Measurements from ENCODE around the gene TSPAN3. TPM values are rescaled to one million over a fixed set of nuclear protein-coding genes. Genes with fewer than 3 reads are reported as not detected.

The TSPAN3 gene
- polyA plus RNA-seq, result 471 TPM

DNA sequence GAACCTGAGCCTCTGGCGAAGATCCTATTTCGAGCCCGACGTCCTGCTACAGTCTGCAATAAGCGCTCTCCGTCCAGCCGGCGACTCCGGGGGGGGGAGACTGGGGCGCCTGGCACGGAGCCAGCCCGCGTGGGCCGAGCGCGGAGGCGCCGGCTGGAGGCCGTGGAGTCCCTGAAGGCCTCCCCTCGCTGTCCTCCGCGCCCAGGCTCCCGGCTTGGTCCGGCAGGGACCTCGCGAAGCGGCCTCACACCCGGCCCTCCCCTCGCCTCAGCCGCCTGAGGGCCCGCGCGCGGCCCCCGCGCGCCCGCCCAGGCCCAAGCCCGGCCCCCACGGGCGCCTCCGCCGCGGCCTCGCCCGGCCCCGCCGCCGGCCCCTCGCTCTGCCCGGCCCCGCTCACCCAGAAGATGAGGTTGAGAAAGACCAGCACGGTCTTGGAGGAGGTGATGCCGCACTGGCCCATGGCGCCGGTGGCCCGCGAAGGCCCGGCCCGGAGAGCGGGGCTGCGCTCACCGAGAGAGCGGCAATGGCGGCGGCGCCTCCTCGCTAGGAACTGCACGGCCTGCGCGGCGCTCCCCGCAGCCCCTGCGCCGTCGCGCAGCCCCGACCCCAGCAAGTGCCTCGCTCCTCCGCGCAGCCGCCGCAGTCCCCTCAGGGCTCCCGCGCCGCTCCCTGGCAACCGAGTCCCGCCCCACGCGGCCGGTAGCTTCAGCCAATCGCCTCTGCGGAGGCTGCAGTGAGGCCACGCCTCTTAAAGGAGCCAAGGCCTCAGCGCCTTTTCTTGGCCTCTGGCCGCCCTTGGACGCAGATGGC is at the start of gene TSPAN3:
TSPAN3 (minus strand) TSS at position 615 of the 810 bp plus-strand sequence; CDS start at position 460, 155 bp downstream.
- Mint-ChIP-seq H3K36me3 (peaks cover 2% of the 10 kb centered on the region), H3K4me1 (peaks cover 36 to 44% (median 38%) of the 10 kb centered on the region in 3 donors), H3K4me3 (peak within 1 kb of the TSS; percentile 89 to 99 (median 95)), H3K9me3 (no peaks in the 10 kb centered on the region), H3K27me3 (no peaks in the 10 kb centered on the region), H3K27ac (peak within 1 kb of the TSS; percentile 88 to 96 (median 90))

GRCh38 chr15:77120576-77120975 is 49.7 kb upstream of the TSPAN3 start:
- Mint-ChIP-seq H3K36me3 (no peaks in the 10 kb centered on the region), H3K4me1 (peaks cover 23 to 54% (median 38%) of the 10 kb centered on the region in 3 donors), H3K4me3 (no peak overlapping the region), H3K9me3 (no peaks in the 10 kb centered on the region), H3K27me3 (peaks cover 2% of the 10 kb centered on the region), H3K27ac (no peak overlapping the region)

- Mint-ChIP-seq H3K4me3 (no peak overlapping the region), H3K36me3 (no peaks in the 10 kb centered on the region), H3K27me3 (peaks cover 2% of the 10 kb centered on the region), H3K4me1 (peaks cover 23 to 48% (median 36%) of the 10 kb centered on the region in 3 donors), H3K9me3 (no peaks in the 10 kb centered on the region), H3K27ac (no peak overlapping the region)
Measured at GRCh38 chr15:77119446-77119845, 48.5 kb upstream of the TSPAN3 start.

DNA sequence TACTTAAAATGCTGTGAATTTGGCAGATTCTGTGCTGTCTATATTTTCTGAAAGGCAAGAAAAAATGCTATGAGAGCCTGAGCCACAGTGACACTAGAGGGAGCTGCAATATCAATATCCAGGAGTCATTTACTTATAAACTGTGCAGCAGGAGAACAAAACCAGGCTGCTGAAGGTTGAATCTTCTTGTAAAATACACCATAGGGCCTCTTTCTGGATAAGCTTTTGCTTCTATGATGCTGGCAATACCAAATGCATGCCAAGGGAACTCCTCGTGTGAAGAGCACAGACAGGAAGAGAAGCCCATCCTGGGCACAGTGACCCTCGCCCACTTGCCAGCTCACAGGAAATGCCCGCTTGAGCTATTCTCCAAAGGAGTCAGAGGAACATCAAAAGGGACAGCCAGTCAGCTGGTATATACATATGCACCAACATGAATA is 48.0 kb upstream of the TSPAN3 start:
- H3K4me3 Mint-ChIP-seq, result no peak overlapping the region
- H3K36me3 Mint-ChIP-seq, result peaks cover under 1% of the 10 kb centered on the region
- H3K27me3 Mint-ChIP-seq, result peaks cover 2% of the 10 kb centered on the region
- H3K27ac Mint-ChIP-seq, result peak overlapping the region in 1 of 3 donors; percentile 14
- no peaks in the 10 kb centered on the region for H3K9me3 Mint-ChIP-seq
- H3K4me1 Mint-ChIP-seq, result peaks cover 18 to 43% (median 30%) of the 10 kb centered on the region in 3 donors

DNA sequence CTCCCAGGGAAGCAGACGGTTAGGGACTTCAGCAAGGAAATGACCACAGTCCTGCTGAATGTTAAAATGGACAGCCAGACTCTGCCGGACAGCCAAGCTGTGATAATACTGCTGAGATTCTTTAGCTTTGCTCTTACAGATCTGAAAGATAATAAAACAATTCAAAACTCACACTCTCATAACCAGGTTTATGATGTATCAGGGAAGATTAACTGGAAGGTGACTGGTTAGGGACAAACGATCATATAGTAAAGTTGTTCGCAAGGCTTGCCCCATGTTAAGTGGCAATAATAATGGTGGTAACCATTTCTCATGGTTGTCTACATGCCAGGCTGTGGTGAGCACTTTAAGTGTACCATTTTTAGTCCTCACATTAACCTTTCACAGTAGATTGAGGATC is 44.3 kb upstream of the TSPAN3 start:
- Mint-ChIP-seq H3K4me3 (no peak overlapping the region), H3K36me3 (peaks cover 2% of the 10 kb centered on the region), H3K4me1 (peaks cover 5 to 16% (median 14%) of the 10 kb centered on the region in 3 donors), H3K9me3 (no peaks in the 10 kb centered on the region), H3K27ac (no peak overlapping the region), H3K27me3 (peaks cover 2% of the 10 kb centered on the region)

- Mint-ChIP-seq H3K27ac (peak overlapping the region in 1 of 3 donors; percentile 13), H3K36me3 (peaks cover 2% of the 10 kb centered on the region), H3K4me3 (no peak overlapping the region), H3K27me3 (no peaks in the 10 kb centered on the region), H3K9me3 (no peaks in the 10 kb centered on the region), H3K4me1 (peaks cover 3 to 9% (median 3%) of the 10 kb centered on the region in 3 donors)
Measured at GRCh38 chr15:77112838-77113504, 42.1 kb upstream of the TSPAN3 start.

DNA sequence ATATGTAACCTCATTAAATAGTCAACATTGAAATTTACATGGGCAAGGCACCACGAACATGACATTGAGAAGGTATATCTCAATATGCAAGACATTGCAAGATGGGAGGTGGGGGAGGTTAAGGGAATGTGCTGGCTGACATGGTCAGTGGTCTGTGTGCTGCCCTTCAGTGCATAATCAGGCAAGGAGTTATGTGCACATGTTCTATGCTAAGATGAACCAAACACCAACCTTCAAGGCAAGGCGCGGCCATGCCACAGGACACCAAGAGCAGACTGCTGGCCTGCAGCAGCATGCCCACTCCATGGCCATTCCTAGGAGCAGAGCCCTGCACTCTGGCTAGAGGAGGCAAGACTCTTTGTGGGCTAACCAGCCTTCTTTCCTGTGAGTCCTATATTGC is 40.9 kb upstream of the TSPAN3 start:
- Mint-ChIP-seq H3K27ac (peak overlapping the region in 1 of 3 donors; percentile 1), H3K4me3 (no peak overlapping the region), H3K36me3 (peaks cover 2% of the 10 kb centered on the region), H3K4me1 (peaks cover 6 to 12% (median 8%) of the 10 kb centered on the region in 3 donors), H3K9me3 (no peaks in the 10 kb centered on the region), H3K27me3 (no peaks in the 10 kb centered on the region)

DNA sequence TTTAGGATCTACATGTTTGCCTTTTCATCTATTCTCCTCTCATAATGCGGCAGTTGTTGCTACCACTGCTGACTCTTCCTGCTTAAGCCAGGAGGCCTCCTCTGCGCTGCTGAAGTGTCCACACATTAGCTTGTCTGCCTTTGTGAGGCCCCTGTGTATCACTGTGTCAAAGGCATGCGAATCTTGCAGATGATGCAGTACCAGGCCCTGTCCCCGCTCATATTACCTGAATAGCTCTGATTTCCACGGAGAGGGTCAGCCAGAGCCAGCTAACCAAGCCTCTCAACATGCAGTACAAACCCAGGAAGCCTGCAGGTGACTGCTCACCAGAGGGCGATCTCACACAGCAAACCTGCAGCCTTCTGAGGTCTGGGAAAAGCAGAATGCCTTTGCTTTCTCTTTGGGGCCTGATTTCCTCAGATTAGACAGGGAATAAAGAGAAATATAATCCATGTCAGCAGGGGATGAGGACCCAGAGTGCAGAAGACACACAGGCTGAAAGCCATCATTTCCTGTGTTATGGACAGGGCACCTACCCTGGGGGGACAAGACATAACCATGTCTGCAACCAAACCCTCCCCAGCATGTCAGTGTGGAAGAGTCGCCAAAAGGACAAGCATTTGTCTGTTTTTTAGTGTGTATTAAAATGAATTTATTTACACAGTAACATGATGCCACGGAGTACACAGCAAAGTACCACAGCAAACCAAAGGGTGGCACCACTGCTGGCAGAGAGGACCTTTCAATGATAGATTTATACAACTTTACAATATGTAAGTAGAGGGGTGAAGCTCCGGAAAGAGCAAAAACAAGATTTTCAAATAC is 36.8 kb upstream of the TSPAN3 start:
- Mint-ChIP-seq H3K9me3 (no peaks in the 10 kb centered on the region), H3K36me3 (no peaks in the 10 kb centered on the region), H3K27ac (no peak overlapping the region), H3K4me1 (peaks cover 3 to 4% (median 4%) of the 10 kb centered on the region in 3 donors), H3K4me3 (no peak overlapping the region), H3K27me3 (no peaks in the 10 kb centered on the region)

DNA sequence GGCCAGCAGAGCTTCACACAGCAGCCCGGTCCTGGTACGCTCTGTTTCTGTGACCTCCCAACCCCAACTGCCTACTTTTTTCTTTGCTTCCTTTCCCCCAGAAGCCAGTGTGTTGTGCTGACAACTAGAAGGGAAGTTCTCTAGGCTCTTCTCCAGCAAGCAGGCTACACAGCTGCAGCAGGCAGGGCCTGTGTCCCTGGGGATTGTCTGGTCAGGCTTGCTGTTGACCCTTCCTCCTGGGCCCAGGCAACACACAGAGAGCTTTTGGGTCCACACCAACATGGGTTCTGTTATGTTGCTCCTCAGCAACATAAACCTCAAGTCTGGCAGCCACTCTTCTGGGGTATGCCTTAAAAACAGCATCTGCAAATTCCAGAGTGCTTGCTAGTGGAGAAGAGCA is 36.2 kb upstream of the TSPAN3 start:
- peak overlapping the region in 1 of 3 donors; percentile 73 for H3K27ac Mint-ChIP-seq
- H3K36me3 Mint-ChIP-seq, result no peaks in the 10 kb centered on the region
- no peaks in the 10 kb centered on the region for H3K27me3 Mint-ChIP-seq
- peaks cover 3 to 8% (median 4%) of the 10 kb centered on the region in 3 donors for H3K4me1 Mint-ChIP-seq
- no peak overlapping the region for H3K4me3 Mint-ChIP-seq
- no peaks in the 10 kb centered on the region for H3K9me3 Mint-ChIP-seq

DNA sequence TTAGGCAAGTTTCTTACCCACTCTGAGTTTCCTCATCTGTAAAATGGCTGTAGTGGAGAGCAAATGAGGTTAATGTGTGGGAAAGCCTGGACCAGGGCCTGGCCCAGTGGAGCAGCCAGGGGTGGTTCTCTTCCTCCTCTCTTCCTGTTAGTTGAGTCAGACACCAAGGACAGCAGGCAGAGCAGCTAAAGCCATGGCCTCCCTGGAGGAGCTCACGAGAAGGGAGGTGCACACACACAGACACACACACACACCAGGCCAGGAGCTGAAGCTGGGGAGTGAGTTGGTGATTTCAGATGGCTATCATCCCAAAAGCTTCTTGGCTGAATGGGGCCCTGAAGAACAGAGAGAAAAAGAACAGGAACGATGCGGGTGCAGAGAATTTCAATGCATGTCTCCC is 33.2 kb upstream of the TSPAN3 start:
- H3K27me3 Mint-ChIP-seq, result no peaks in the 10 kb centered on the region
- no peaks in the 10 kb centered on the region for H3K9me3 Mint-ChIP-seq
- H3K36me3 Mint-ChIP-seq, result no peaks in the 10 kb centered on the region
- peaks cover 5 to 11% (median 8%) of the 10 kb centered on the region in 3 donors for H3K4me1 Mint-ChIP-seq
- H3K27ac Mint-ChIP-seq, result no peak overlapping the region
- no peak overlapping the region for H3K4me3 Mint-ChIP-seq

DNA sequence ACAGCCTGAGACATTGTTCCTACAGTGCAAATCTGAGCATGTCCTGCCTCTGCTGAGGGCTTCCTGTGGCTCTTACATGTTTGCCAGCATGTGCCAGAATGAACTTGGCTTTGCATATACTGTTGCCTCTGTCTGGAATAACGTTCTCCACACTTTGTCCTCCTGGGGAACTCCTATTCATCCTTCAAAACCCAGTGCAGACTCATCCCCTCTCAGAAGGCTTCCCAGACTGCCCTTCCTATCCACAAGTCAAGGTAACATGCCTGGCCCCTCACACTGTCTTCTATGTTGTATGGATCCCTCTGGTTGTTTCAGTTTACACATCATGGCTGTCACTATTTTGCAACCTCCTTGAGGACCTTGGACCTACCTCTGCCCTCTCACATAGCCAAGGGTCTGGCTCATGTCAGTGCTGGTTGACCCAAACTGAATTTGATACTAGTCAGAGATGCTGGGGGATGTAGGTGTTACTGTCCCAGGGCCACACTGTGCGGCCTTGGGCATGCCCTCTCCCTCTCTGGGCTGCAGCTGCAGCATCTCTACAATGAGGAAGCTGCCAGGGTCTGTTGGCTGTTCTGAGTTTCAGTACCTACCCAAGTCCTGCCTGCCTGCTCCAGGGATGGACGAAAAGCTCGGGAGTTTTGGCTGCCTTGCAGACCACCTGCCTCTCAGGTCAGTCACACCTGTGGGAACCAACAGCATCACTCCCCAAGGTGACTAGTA is 29.0 kb upstream of the TSPAN3 start:
- Mint-ChIP-seq H3K27ac (no peak overlapping the region), H3K4me1 (peaks cover 2 to 13% (median 8%) of the 10 kb centered on the region in 3 donors), H3K36me3 (peaks cover 2% of the 10 kb centered on the region), H3K4me3 (no peak overlapping the region), H3K27me3 (no peaks in the 10 kb centered on the region), H3K9me3 (no peaks in the 10 kb centered on the region)

DNA sequence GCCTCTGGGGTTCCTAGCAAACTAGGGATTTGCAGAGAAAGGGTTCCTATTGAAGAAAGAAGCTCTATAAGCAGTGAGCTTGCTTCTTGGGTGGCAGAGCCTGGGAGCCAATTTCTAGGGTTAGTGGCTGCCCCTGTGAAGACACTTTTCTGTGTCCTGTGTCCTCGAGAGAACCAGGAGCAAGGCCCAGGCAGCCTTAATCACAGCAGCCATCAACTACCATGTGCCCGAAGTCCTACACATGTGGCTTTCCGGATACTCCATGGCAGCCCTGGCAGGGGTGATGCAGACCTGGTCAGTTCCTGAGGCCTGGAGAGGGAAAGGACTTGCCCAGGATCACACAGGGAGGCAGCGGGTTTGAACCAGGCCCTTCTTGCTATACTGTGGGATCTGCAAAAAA is 27.7 kb upstream of the TSPAN3 start:
- Mint-ChIP-seq H3K27ac (peak overlapping the region in 1 of 3 donors; percentile 39), H3K27me3 (no peaks in the 10 kb centered on the region), H3K36me3 (peaks cover 2% of the 10 kb centered on the region), H3K9me3 (no peaks in the 10 kb centered on the region), H3K4me1 (peaks cover 2 to 15% (median 8%) of the 10 kb centered on the region in 3 donors), H3K4me3 (no peak overlapping the region)

DNA sequence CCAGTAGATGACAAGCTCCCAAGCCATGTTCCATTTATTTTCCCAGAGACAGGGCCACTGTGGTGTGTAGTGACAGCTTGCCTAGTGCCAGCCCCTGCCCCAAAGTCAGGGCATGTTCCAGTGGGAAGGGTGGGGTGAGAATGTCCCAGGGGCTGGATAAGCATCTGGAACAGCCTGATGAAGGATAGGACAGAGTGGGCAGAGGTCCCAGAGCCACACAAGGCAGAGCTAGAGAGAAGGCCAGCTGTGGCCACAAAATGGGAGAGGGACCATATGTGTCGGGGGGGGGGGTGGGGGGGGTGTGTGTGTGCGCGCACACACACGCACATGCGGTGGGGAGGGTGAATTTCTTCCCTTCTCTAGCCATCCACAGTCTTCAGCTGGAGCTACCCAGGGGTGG is 27.0 kb upstream of the TSPAN3 start:
- H3K9me3 Mint-ChIP-seq, result no peaks in the 10 kb centered on the region
- H3K36me3 Mint-ChIP-seq, result peaks cover 2% of the 10 kb centered on the region
- no peaks in the 10 kb centered on the region for H3K27me3 Mint-ChIP-seq
- H3K4me3 Mint-ChIP-seq, result no peak overlapping the region
- H3K27ac Mint-ChIP-seq, result no peak overlapping the region
- peaks cover 2 to 19% (median 8%) of the 10 kb centered on the region in 3 donors for H3K4me1 Mint-ChIP-seq

DNA sequence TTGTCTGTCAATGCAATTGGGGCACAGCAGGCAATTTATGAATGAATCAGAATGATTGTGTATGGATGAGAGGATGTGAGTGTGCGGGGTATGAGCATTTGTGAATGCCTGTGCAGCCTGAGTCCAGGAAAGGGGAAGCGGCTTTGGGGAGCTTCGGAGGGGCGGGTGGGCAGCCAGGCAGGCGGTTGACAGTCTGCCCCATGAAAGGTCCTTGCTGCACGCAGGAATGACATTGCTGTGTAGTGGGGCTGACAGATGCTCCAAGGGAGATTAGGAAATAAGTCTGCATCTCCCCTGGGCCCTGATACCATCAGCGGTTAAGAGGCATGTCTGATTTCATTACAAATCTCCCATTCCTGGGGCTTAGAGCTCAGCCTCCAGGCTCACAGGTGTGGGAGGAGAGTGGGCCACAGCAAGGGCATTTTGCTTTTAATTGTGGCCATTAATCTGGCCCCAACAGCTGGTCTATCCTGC is 26.4 kb upstream of the TSPAN3 start:
- Mint-ChIP-seq H3K4me1 (peaks cover 2 to 17% (median 8%) of the 10 kb centered on the region in 3 donors), H3K9me3 (no peaks in the 10 kb centered on the region), H3K27me3 (no peaks in the 10 kb centered on the region), H3K36me3 (peaks cover 2% of the 10 kb centered on the region), H3K27ac (no peak overlapping the region), H3K4me3 (no peak overlapping the region)
